Transverse colon (tissue), 4 donors: ENCODE results near the gene FA2H. TPM values are rescaled to one million over a fixed set of nuclear protein-coding genes. Genes with fewer than 3 reads are reported as not detected.

Experiments used
- DNase-seq: peaks from one replicate; pipeline ENCODE4 v3.0.0-alpha.2; 2019
- H3K27ac ChIP-seq, 4 donors: fragments of 200-600 bp; sonication (generic); 2 replicates each; pipeline ENCODE4 v1.5.1; 2016 to 2018; ENCODE audit warnings: inconsistent platforms in 4 of 4
- H3K27me3 ChIP-seq: fragments of 200-600 bp; sonication (generic); 2 replicates; pipeline ENCODE4 v1.5.1; 2017; ENCODE audit warnings: inconsistent platforms
- H3K36me3 ChIP-seq, 4 donors: fragments of 200-600 bp; sonication (generic); 2 replicates each; pipeline ENCODE4 v1.5.1; 2017 to 2019; ENCODE audit warnings: inconsistent platforms in 4 of 4
- H3K4me1 ChIP-seq, 4 donors: fragments of 200-600 bp; sonication (generic); 2 replicates each; pipeline ENCODE4 v1.5.1; 2017 to 2020; ENCODE audit warnings: inconsistent platforms in 4 of 4
- H3K4me3 ChIP-seq, 4 donors: fragments of 200-600 bp; sonication (generic); 1 replicate in 1 of 4; 2 replicates in 3 of 4; pipeline versions ENCODE4 v1.5.1 to v1.6.1; 2017 to 2019; ENCODE audit warnings: inconsistent platforms in 4 of 4
- H3K9me3 ChIP-seq, 2 donors: fragments of 200-600 bp; sonication (generic); 2 replicates each; pipeline ENCODE4 v1.5.1; 2017 to 2019; ENCODE audit warnings: inconsistent platforms in 2 of 2
- EP300 ChIP-seq: sonication (generic); formaldehyde crosslinking; IDR thresholded peaks from one replicate; pipeline ENCODE4 v1.6.1; 2017; ENCODE audit warnings: antibody characterized with exemption, low read depth
- POLR2A ChIP-seq: fragments of 450-650 bp; IDR thresholded peaks from one replicate; pipeline ENCODE4 v1.6.1; 2016; ENCODE audit warnings: antibody characterized with exemption, mild to moderate bottlenecking, moderate library complexity
- POLR2AphosphoS5 ChIP-seq, 3 donors: sonication (generic); formaldehyde crosslinking; IDR thresholded peaks; one replicate each; pipeline ENCODE4 v1.6.1; 2016; ENCODE audit warnings: antibody characterized with exemption in 3 of 3
- WGBS, 2 donors: methylation state at CpG; one replicate each; pipeline ENCODE4 v1.1.5; 2018; ENCODE audit warnings: low coverage in 1 of 2; 5-methylcytosine and 5-hydroxymethylcytosine counted together
- in situ Hi-C, 4 donors: fragments of 200-750 bp; cut with MboI; loops; one replicate each; pipeline versions ENCODE4 v1.15.0 to v1.15.1; 2017; ENCODE audit warnings: low sequenced_read_pairs in 3 of 4, low pct_ligation_motif_present in 1 of 4, low pct_unique_long_range_greater_than_20kb in 1 of 4
- intact Hi-C: fragments of 100-400 bp; cut with DNase I; formaldehyde crosslinking; loops from one replicate; pipeline ENCODE4 v1.15.1; 2023; ENCODE audit warnings: low total_unique reads
- total RNA-seq, 4 donors: library from RNA; depleted of rRNA; stranded (reverse); fragments of >200 nt; gene quantifications; one replicate each; pipeline ENCODE4 v1.1.0, GENCODE V29; 2016
- TF ChIP-seq, protein P1 (sequence below), 5 experiments: fragments of 200-600 bp in 3 of 5; fragments of 450-650 bp in 2 of 5; sonication (generic) in 3 of 5; IDR thresholded peaks; 1 replicate in 2 of 5; 2 replicates in 3 of 5; pipeline ENCODE4 v1.5.1; 2016 to 2017; ENCODE audit warnings: antibody characterized with exemption in 5 of 5, inconsistent platforms in 3 of 5, mild to moderate bottlenecking in 2 of 5, moderate library complexity in 1 of 5

Gene FA2H
- total RNA-seq, 4 donors from 2014 or later = 20.1 to 80.8 (median 36.8) TPM

DNA sequence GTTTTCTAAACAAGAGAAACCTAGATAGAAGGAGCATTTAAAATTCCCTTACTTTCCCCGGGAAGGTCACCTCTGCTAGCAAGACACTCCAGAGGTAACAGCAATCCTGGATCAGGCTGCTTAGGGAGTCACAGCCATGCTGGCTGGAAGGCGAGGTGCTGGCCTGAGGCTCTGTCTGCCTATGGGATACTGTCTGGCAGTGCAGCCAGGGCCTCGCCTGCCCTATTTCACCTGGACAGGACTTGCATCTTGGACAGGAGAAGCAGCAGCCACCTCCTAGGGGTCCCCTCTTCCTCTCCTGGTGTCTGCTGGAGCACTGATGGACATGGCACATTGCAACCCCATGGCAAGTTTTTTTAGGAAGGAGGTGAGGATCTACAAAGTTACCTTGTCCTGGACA lies 15.1 kb downstream of the FA2H start:
- H3K4me3 ChIP-seq = no peak overlapping the region
- H3K27me3 ChIP-seq = no peaks in the 10 kb centered on the region
- H3K27ac ChIP-seq = no peak overlapping the region
- DNase-seq = no peak
- intact Hi-C loops = no loop called here
- H3K4me1 ChIP-seq = no peaks in the 10 kb centered on the region
- in situ Hi-C loops = no loop called here
- no peak for TF ChIP-seq POLR2A
- TF ChIP-seq POLR2AphosphoS5 (IDR thresholded peaks at IDR 0.05) = no peak
- TF ChIP-seq EP300 = no peak
- TF ChIP-seq, protein P1, sequence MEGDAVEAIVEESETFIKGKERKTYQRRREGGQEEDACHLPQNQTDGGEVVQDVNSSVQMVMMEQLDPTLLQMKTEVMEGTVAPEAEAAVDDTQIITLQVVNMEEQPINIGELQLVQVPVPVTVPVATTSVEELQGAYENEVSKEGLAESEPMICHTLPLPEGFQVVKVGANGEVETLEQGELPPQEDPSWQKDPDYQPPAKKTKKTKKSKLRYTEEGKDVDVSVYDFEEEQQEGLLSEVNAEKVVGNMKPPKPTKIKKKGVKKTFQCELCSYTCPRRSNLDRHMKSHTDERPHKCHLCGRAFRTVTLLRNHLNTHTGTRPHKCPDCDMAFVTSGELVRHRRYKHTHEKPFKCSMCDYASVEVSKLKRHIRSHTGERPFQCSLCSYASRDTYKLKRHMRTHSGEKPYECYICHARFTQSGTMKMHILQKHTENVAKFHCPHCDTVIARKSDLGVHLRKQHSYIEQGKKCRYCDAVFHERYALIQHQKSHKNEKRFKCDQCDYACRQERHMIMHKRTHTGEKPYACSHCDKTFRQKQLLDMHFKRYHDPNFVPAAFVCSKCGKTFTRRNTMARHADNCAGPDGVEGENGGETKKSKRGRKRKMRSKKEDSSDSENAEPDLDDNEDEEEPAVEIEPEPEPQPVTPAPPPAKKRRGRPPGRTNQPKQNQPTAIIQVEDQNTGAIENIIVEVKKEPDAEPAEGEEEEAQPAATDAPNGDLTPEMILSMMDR (IDR thresholded peaks at IDR 0.05) = no peak
- 80 to 93% methylated on average over 1 to 3 of the region's 3 CpGs for WGBS, 2 donors
- no peaks in the 10 kb centered on the region for H3K9me3 ChIP-seq
- no peaks in the 10 kb centered on the region for H3K36me3 ChIP-seq

DNA sequence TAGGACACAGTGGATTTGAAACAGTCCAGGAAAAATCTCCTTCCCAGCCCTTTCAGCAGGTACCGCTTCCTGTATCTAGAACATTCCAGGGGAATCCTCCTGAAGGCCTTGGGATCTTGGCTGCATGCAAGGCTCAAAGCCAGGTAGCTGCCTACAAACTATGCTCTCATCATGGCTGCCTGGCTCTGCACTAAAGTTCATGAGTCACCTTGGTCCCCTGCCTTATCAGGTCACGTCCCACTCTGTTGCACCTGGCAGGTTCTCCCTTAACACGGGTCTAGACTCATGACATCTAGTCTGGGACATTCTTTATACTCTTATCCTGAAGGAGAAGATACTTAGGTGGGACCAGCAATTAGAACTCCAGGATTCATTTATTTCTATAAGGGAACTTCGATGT lies 15.8 kb downstream of the FA2H start:
- no peak overlapping the region for H3K27ac ChIP-seq
- WGBS, 2 donors = 95% methylated on average over 2 to 4 of the region's 4 CpGs
- no peak for DNase-seq
- in situ Hi-C loops = no loop called here
- no peak overlapping the region for H3K4me3 ChIP-seq
- H3K9me3 ChIP-seq = no peaks in the 10 kb centered on the region
- intact Hi-C loops = no loop called here
- no peaks in the 10 kb centered on the region for H3K4me1 ChIP-seq
- TF ChIP-seq POLR2A (no peak), EP300 (no peak), POLR2AphosphoS5 (IDR thresholded peaks at IDR 0.05) (no peak)
- TF ChIP-seq, protein P1 (IDR thresholded peaks at IDR 0.05) = no peak
- H3K36me3 ChIP-seq = no peaks in the 10 kb centered on the region
- H3K27me3 ChIP-seq = no peaks in the 10 kb centered on the region

DNA sequence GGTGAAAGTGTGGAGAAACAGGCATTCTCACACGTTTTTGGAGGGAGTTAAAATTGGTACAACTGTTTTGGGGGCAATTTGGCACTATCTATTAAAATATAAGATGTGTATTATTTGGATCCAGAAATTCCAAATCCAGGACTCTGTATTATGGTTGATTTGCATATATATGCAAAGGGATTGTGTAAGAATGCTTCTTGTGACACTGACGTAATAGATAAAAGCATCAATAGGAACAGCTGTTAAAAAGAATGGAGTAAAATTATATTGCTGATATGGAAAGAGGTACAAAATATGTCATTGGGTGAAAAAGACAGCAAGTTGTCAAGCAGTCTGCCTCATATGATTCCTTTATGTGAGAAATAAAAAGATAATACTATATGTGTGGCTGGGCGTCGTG lies 17.3 kb downstream of the FA2H start:
- Histone ChIP-seq H3K36me3 (no peaks in the 10 kb centered on the region), H3K9me3 (no peaks in the 10 kb centered on the region), H3K27ac (no peak overlapping the region), H3K27me3 (no peaks in the 10 kb centered on the region), H3K4me3 (no peak overlapping the region), H3K4me1 (no peaks in the 10 kb centered on the region)
- TF ChIP-seq POLR2AphosphoS5 (IDR thresholded peaks at IDR 0.05) (no peak), POLR2A (no peak), EP300 (no peak)
- TF ChIP-seq, protein P1 (IDR thresholded peaks at IDR 0.05) = no peak
- in situ Hi-C loops (no loop called here), intact Hi-C loops (no loop called here)
- DNase-seq = no peak
- WGBS, 2 donors = 79% methylated on average over 4 of the region's 4 CpGs

DNA sequence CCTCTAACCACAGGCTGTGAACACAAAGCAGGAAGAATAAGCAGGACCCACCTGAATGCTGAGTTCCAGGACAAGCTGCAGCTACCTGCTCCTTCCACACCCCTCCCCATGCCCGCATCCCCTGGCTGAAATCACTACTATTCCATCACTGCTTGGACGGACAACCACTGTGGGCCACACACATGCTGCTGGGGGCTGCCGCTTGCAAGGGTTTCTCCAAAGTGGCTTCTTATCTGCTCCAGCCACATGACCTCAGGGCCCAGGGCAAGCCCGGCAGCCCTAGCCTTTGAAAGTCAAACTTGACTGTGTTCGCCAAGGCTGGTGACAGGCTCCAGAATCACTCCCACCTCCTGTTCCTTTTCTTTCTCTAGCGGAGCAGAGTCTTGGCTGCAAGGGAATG lies 18.4 kb downstream of the FA2H start:
- H3K4me1 ChIP-seq = no peaks in the 10 kb centered on the region
- TF ChIP-seq, protein P1 (IDR thresholded peaks at IDR 0.05) = no peak
- TF ChIP-seq EP300 = no peak
- no peak for TF ChIP-seq POLR2A
- TF ChIP-seq POLR2AphosphoS5 (IDR thresholded peaks at IDR 0.05) = no peak
- no peaks in the 10 kb centered on the region for H3K27me3 ChIP-seq
- 90% methylated on average over 6 of the region's 6 CpGs; no CpG with 5 or more reads in 1 of the 2 donors for WGBS, 2 donors
- DNase-seq = no peak
- intact Hi-C loops (no loop called here), in situ Hi-C loops (no loop called here)
- no peaks in the 10 kb centered on the region for H3K9me3 ChIP-seq
- no peak overlapping the region for H3K4me3 ChIP-seq
- no peaks in the 10 kb centered on the region for H3K36me3 ChIP-seq
- H3K27ac ChIP-seq = no peak overlapping the region
